Measurements from ENCODE around the gene PLAU. TPM values are rescaled to one million over a fixed set of nuclear protein-coding genes. Genes with fewer than 3 reads are reported as not detected.
A peak's percentile ranks its signal among the peaks of the same experiment; 100 is the strongest.

Gene PLAU
- total and polyA plus RNA-seq, 9 of the 15 experiments (the other 6 are each of a cell fraction or from before 2014, with no cell fraction given): 2.1 to 16.9 (median 3.3) TPM

GRCh38 chr10:73931767-73932619 lies 21.1 kb downstream of the PLAU start (continued):
- TF ChIP-seq, protein P1, sequence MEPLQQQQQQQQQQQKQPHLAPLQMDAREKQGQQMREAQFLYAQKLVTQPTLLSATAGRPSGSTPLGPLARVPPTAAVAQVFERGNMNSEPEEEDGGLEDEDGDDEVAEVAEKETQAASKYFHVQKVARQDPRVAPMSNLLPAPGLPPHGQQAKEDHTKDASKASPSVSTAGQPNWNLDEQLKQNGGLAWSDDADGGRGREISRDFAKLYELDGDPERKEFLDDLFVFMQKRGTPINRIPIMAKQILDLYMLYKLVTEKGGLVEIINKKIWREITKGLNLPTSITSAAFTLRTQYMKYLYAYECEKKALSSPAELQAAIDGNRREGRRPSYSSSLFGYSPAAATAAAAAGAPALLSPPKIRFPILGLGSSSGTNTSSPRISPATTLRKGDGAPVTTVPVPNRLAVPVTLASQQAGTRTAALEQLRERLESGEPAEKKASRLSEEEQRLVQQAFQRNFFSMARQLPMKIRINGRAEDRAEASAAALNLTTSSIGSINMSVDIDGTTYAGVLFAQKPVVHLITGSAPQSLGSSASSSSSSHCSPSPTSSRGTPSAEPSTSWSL (CRISPR knock-in tag; IDR thresholded peaks at IDR 0.05; ENCODE audit: borderline replicate concordance): no peak
- TF ChIP-seq ATF7 (IDR thresholded peaks at IDR 0.05) (peak; percentile 41; the same call in 1 of the 2 replicates), MXI1 (IDR thresholded peaks at IDR 0.05; ENCODE audit: low read depth, low read length) (no peak), ZBED1 (IDR thresholded peaks at IDR 0.05) (no peak), GATAD2A (IDR thresholded peaks at IDR 0.05) (peak; percentile 58; the same call in 1 of the 2 replicates), BRF2 (IDR thresholded peaks at IDR 0.05; ENCODE audit: borderline replicate concordance, insufficient read depth, insufficient read length) (no peak), TEAD2 (tag; IDR thresholded peaks at IDR 0.05) (no peak), NFXL1 (CRISPR knock-in tag; IDR thresholded peaks at IDR 0.05) (no peak), CTBP1 (IDR thresholded peaks at IDR 0.05; ENCODE audit: borderline replicate concordance) (peak; percentile 89), ZNF347 (CRISPR knock-in tag; IDR thresholded peaks at IDR 0.05; ENCODE audit: low read depth) (no peak), KDM1A (IDR thresholded peaks at IDR 0.05) (peak in 1 of 2 experiments; percentile 41; a peak in 2 of 4 replicates), FIP1L1 (IDR thresholded peaks at IDR 0.05; ENCODE audit: low read depth, low read length, poor library complexity, severe bottlenecking) (no peak), SMAD4 (CRISPR knock-in tag; conservative IDR thresholded peaks at IDR 0.05) (0 out of 2 replicates have a peak, but pooled peaks have one; percentile 25), BCL6 (CRISPR knock-in tag; IDR thresholded peaks at IDR 0.05) (no peak)
- TF ChIP-seq, protein P2, sequence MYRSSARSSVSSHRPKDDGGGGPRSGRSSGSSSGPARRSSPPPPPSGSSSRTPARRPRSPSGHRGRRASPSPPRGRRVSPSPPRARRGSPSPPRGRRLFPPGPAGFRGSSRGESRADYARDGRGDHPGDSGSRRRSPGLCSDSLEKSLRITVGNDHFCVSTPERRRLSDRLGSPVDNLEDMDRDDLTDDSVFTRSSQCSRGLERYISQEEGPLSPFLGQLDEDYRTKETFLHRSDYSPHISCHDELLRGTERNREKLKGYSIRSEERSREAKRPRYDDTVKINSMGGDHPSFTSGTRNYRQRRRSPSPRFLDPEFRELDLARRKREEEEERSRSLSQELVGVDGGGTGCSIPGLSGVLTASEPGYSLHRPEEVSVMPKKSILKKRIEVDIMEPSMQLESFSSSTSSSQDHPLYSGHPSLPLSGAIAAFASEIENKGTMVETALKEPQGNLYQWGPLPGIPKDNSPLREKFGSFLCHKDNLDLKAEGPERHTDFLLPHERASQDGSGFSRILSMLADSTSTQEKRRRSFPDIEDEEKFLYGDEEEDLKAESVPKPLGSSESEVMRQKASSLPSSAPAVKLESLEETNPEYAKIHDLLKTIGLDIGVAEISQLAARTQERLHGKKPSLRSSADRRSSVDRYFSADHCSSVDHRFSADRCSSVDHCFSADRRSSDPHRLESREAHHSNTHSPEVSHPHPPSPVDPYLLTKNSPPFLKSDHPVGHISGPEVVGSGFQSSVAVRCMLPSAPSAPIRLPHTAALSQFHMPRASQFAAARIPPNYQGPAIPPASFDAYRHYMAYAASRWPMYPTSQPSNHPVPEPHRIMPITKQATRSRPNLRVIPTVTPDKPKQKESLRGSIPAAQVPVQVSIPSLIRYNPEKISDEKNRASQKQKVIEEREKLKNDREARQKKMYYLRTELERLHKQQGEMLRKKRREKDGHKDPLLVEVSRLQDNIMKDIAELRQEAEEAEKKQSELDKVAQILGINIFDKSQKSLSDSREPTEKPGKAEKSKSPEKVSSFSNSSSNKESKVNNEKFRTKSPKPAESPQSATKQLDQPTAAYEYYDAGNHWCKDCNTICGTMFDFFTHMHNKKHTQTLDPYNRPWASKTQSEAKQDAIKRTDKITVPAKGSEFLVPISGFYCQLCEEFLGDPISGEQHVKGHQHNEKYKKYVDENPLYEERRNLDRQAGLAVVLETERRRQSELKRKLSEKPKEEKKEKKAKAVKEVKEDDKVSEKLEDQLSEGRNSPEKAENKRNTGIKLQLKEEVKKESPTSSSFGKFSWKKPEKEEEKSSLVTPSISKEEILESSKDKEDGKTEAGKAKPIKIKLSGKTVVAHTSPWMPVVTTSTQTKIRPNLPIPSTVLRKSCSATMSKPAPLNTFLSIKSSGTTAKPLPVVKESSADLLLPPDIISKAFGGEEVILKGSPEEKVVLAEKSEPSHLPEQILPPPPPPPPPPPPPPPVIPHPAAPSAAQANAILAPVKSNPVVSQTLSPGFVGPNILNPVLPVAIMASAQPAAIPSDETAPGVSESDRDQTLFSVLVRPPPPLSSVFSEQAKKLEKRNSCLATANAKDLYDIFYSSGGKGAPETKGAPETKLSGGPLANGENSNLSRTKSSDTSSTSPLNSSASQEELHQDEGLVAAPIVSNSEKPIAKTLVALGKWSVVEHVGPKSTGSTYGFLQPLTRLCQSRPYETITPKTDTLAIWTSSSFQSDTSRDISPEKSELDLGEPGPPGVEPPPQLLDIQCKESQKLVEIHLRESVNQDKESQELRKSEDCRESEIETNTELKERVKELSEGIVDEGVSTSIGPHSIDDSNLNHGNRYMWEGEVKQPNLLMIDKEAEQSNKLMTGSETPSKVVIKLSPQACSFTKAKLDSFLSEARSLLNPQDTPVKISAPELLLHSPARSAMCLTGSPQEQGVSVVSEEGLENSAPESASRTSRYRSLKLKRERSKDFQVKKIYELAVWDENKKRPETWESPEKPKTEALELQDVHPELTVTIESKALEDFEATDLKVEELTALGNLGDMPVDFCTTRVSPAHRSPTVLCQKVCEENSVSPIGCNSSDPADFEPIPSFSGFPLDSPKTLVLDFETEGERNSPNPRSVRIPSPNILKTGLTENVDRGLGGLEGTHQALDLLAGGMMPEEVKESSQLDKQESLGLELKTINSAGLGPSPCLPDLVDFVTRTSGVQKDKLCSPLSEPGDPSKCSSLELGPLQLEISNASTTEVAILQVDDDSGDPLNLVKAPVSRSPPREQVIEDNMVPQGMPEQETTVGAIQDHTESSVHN (IDR thresholded peaks at IDR 0.05; ENCODE audit: borderline replicate concordance in 1 of 2, low read depth in 1 of 2): no peak
- TF ChIP-seq, protein P3, sequence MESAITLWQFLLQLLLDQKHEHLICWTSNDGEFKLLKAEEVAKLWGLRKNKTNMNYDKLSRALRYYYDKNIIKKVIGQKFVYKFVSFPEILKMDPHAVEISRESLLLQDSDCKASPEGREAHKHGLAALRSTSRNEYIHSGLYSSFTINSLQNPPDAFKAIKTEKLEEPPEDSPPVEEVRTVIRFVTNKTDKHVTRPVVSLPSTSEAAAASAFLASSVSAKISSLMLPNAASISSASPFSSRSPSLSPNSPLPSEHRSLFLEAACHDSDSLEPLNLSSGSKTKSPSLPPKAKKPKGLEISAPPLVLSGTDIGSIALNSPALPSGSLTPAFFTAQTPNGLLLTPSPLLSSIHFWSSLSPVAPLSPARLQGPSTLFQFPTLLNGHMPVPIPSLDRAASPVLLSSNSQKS (CRISPR knock-in tag; IDR thresholded peaks at IDR 0.05): no peak

Measured in K562 (cell line).